Upper lobe of left lung (tissue), 4 donors: ENCODE data around the gene BMPR1B.
"Not testable (repeated sequence)": the region's sequence is repeated elsewhere in the genome, so short reads cannot be mapped to it uniquely, and the experiment has no call there.

Experiments used
- CTCF ChIP-seq, 6 experiments: fragments of 450-650 bp in 4 of 6; fragments of 200-600 bp in 2 of 6; sonication (generic) in 2 of 6; IDR thresholded peaks; one replicate each; pipeline ENCODE4 v1.5.1; 2016 to 2019; ENCODE audit warnings: antibody characterized with exemption in 6 of 6
- POLR2A ChIP-seq, 4 donors: fragments of 450-650 bp; IDR thresholded peaks; one replicate each; pipeline ENCODE4 v1.5.1; 2016 to 2017; ENCODE audit warnings: antibody characterized with exemption in 4 of 4, mild to moderate bottlenecking in 2 of 4
- POLR2AphosphoS5 ChIP-seq, 2 donors: sonication (generic); formaldehyde crosslinking; IDR thresholded peaks; one replicate each; pipeline ENCODE4 v1.5.1; 2017; ENCODE audit warnings: antibody characterized with exemption in 2 of 2

GRCh38 chr4:94832329-94832728 lies 74.6 kb downstream of the BMPR1B start:
- TF ChIP-seq CTCF, POLR2A, POLR2AphosphoS5 (IDR thresholded peaks at IDR 0.05): not testable (repeated sequence)
